ENCODE results near the gene ATP11A. TPM values are rescaled to one million over a fixed set of nuclear protein-coding genes. Genes with fewer than 3 reads are reported as not detected.
"Not testable (repeated sequence)": the region's sequence is repeated elsewhere in the genome, so short reads cannot be mapped to it uniquely, and the experiment has no call there.

The ATP11A gene
- total RNA-seq, 2 donors from 2014 or later = 33.1 to 53.7 TPM

GRCh38 chr13:112699322-112699918 lies 9.6 kb downstream of the ATP11A start:
- DNase-seq (ENCODE audit: low spot score in 2 of 2) (no peak), ATAC-seq (no peak)
- no peaks in the 10 kb centered on the region for H3K9me3 Mint-ChIP-seq
- H3K27ac Mint-ChIP-seq = no peak overlapping the region
- H3K36me3 Mint-ChIP-seq = no peaks in the 10 kb centered on the region

GRCh38 chr13:112700291-112701060 lies 10.6 kb downstream of the ATP11A start:
- DNase-seq (ENCODE audit: low spot score in 2 of 2) (no peak), ATAC-seq (no peak)
- H3K36me3 Mint-ChIP-seq = no peaks in the 10 kb centered on the region
- no peaks in the 10 kb centered on the region for H3K9me3 Mint-ChIP-seq
- no peak overlapping the region for H3K27ac Mint-ChIP-seq

- Mint-ChIP-seq H3K27ac (no peak overlapping the region), H3K9me3 (no peaks in the 10 kb centered on the region), H3K36me3 (no peaks in the 10 kb centered on the region)
- DNase-seq (ENCODE audit: low spot score in 2 of 2) (peak in 1 of 2 donors; percentile 25), ATAC-seq (no peak)
These were observed 12.6 kb downstream of the ATP11A start for GRCh38 chr13:112702341-112702985.

- H3K9me3 Mint-ChIP-seq = no peaks in the 10 kb centered on the region
- no peaks in the 10 kb centered on the region for H3K36me3 Mint-ChIP-seq
- peak overlapping the region; percentile 30 to 44 for H3K27ac Mint-ChIP-seq
- no peak for ATAC-seq
- DNase-seq (ENCODE audit: low spot score in 2 of 2) = no peak
These were observed 13.1 kb downstream of the ATP11A start for GRCh38 chr13:112702986-112703379.

- H3K9me3 Mint-ChIP-seq = no peaks in the 10 kb centered on the region
- peak overlapping the region; percentile 44 to 53 for H3K27ac Mint-ChIP-seq
These were observed 13.8 kb downstream of the ATP11A start for GRCh38 chr13:112703449-112704284.

GRCh38 chr13:112704308-112705145 lies 14.7 kb downstream of the ATP11A start:
- ATAC-seq (peak; percentile 51 to 100), DNase-seq (ENCODE audit: low spot score in 2 of 2) (peak in 1 of 2 donors; percentile 63)
- H3K9me3 Mint-ChIP-seq = no peaks in the 10 kb centered on the region
- peak overlapping the region in 1 of 2 donors; percentile 53 for H3K27ac Mint-ChIP-seq
- H3K36me3 Mint-ChIP-seq = no peaks in the 10 kb centered on the region

More at GRCh38 chr13:112703449-112704284, 13.8 kb downstream of the ATP11A start:
- H3K36me3 Mint-ChIP-seq = no peaks in the 10 kb centered on the region
- ATAC-seq = no peak
- peak in 1 of 2 donors; percentile 33 for DNase-seq (ENCODE audit: low spot score in 2 of 2)

- ATAC-seq (no peak), DNase-seq (ENCODE audit: low spot score in 2 of 2) (peak in 1 of 2 donors; percentile 44)
- no peak overlapping the region for H3K27ac Mint-ChIP-seq
- H3K36me3 Mint-ChIP-seq = no peaks in the 10 kb centered on the region
- H3K9me3 Mint-ChIP-seq = no peaks in the 10 kb centered on the region
These were observed 15.4 kb downstream of the ATP11A start for GRCh38 chr13:112705286-112705685.

- DNase-seq (ENCODE audit: low spot score in 2 of 2) (no peak), ATAC-seq (no peak)
- no peaks in the 10 kb centered on the region for H3K9me3 Mint-ChIP-seq
- H3K36me3 Mint-ChIP-seq = no peaks in the 10 kb centered on the region
- no peak overlapping the region for H3K27ac Mint-ChIP-seq
These were observed 16.3 kb downstream of the ATP11A start for GRCh38 chr13:112706171-112706570.

GRCh38 chr13:112708560-112709240 lies 18.9 kb downstream of the ATP11A start:
- ATAC-seq = no peak
- no peaks in the 10 kb centered on the region for H3K36me3 Mint-ChIP-seq
- no peaks in the 10 kb centered on the region for H3K9me3 Mint-ChIP-seq
- DNase-seq (ENCODE audit: low spot score in 2 of 2) = no peak
- no peak overlapping the region for H3K27ac Mint-ChIP-seq

- not testable (repeated sequence) for H3K27ac Mint-ChIP-seq; ATAC-seq; H3K36me3 Mint-ChIP-seq; DNase-seq (ENCODE audit: low spot score in 2 of 2); H3K9me3 Mint-ChIP-seq
These were observed 19.5 kb downstream of the ATP11A start for GRCh38 chr13:112709316-112709715.

GRCh38 chr13:112709825-112710783 lies 20.3 kb downstream of the ATP11A start:
- no peaks in the 10 kb centered on the region for H3K36me3 Mint-ChIP-seq
- no peaks in the 10 kb centered on the region for H3K9me3 Mint-ChIP-seq
- ATAC-seq = no peak
- peak overlapping the region in 1 of 2 donors; percentile 55 for H3K27ac Mint-ChIP-seq
- peak in 1 of 2 donors; percentile 42 for DNase-seq (ENCODE audit: low spot score in 2 of 2)

GRCh38 chr13:112710855-112711527 lies 21.2 kb downstream of the ATP11A start:
- no peak for ATAC-seq
- Mint-ChIP-seq H3K9me3 (no peaks in the 10 kb centered on the region), H3K27ac (no peak overlapping the region), H3K36me3 (no peaks in the 10 kb centered on the region)
- DNase-seq (ENCODE audit: low spot score in 2 of 2) = no peak

- DNase-seq (ENCODE audit: low spot score in 2 of 2) = peak in 1 of 2 donors; percentile 14
- no peak overlapping the region for H3K27ac Mint-ChIP-seq
- peak; percentile 48 to 67 for ATAC-seq
- H3K36me3 Mint-ChIP-seq = no peaks in the 10 kb centered on the region
- H3K9me3 Mint-ChIP-seq = no peaks in the 10 kb centered on the region
These were observed 21.9 kb downstream of the ATP11A start for GRCh38 chr13:112711528-112712265.

Measured in activated naive CD4-positive, alpha-beta T cell treated with anti-CD3 and anti-CD28 coated beads, Interleukin-2, amount 50 U/mL, for 72 hours (primary cell).